K562 (cell line): Measurements from ENCODE around the gene SPDEF. TPM values are rescaled to one million over a fixed set of nuclear protein-coding genes. Genes with fewer than 3 reads are reported as not detected.

Experiments used
- CBX8 ChIP-seq: fragments of 200-600 bp; sonication (generic); IDR thresholded peaks from 2 replicates; pipeline ENCODE4 v1.6.1; 2012; ENCODE audit warnings: borderline replicate concordance, mixed run types, low read depth, mild to moderate bottlenecking, moderate library complexity, mixed read lengths, low read length, control low read depth, inconsistent platforms; ENCODE audit not compliant: poor library complexity, severe bottlenecking; ENCODE audit errors: extremely low read depth
- CREB1 ChIP-seq, 2 experiments: sonication (generic) in 1 of 2; formaldehyde crosslinking in 1 of 2; IDR thresholded peaks; 2 replicates each; pipeline versions ENCODE4 v1.6.1 to v1.8.0; 2012 to 2022; ENCODE audit warnings: inconsistent platforms in 1 of 2, mild to moderate bottlenecking in 1 of 2, missing genetic modification reagents in 1 of 2, moderate library complexity in 1 of 2
- DDX20 ChIP-seq: fragments of 450-650 bp; IDR thresholded peaks from 2 replicates; pipeline ENCODE4 v1.6.1; 2016; ENCODE audit warnings: missing genetic modification characterization, low read depth, mild to moderate bottlenecking, missing compliant biosample characterization, moderate library complexity
- ELF2 ChIP-seq: fragments of 250-450 bp; sonication (Bioruptor Pico); IDR thresholded peaks from 2 replicates; pipeline ENCODE4 v1.5.0; 2021; ENCODE audit warnings: mild to moderate bottlenecking
- MXI1 ChIP-seq: IDR thresholded peaks from 2 replicates; pipeline ENCODE4 v1.6.1; 2011; ENCODE audit warnings: low read depth, mild to moderate bottlenecking, improper control_type of control experiment, low read length
- NCOA6 ChIP-seq: fragments of 450-650 bp; IDR thresholded peaks from 2 replicates; pipeline ENCODE4 v1.6.1; 2017; ENCODE audit warnings: mild to moderate bottlenecking
- NFXL1 ChIP-seq: fragments of 450-650 bp; formaldehyde crosslinking; IDR thresholded peaks from 2 replicates; pipeline ENCODE4 v1.4.0; 2021; ENCODE audit warnings: mild to moderate bottlenecking
- PHF8 ChIP-seq: fragments of 200-600 bp; sonication (generic); IDR thresholded peaks from 2 replicates; pipeline ENCODE4 v1.6.1; 2012; ENCODE audit warnings: mixed run types, mild to moderate bottlenecking, inconsistent platforms, low read length, moderate library complexity, borderline replicate concordance
- PHTF2 ChIP-seq: fragments of 250-450 bp; sonication (Bioruptor Pico); IDR thresholded peaks from 2 replicates; pipeline ENCODE4 v1.5.0; 2021; ENCODE audit warnings: mild to moderate bottlenecking
- POU5F1 ChIP-seq: fragments of 150-350 bp; IDR thresholded peaks from 2 replicates; pipeline ENCODE4 v1.6.1; 2014; ENCODE audit warnings: borderline replicate concordance, low read length, low read depth, mild to moderate bottlenecking; ENCODE audit not compliant: partially characterized antibody
- ZBTB1 ChIP-seq: sonication (generic); formaldehyde crosslinking; IDR thresholded peaks from 2 replicates; pipeline ENCODE4 v1.8.1; 2023; ENCODE audit warnings: missing genetic modification reagents, low read depth, mild to moderate bottlenecking, borderline replicate concordance
- ZNF232 ChIP-seq: sonication (generic); formaldehyde crosslinking; IDR thresholded peaks from 2 replicates; pipeline ENCODE4 v1.8.0; 2022; ENCODE audit warnings: mild to moderate bottlenecking, missing genetic modification reagents
- ZNF239 ChIP-seq: fragments of 250-450 bp; sonication (Bioruptor Pico); IDR thresholded peaks from 2 replicates; pipeline ENCODE4 v1.4.0; 2020; ENCODE audit warnings: mild to moderate bottlenecking
- ZNF324 ChIP-seq: fragments of 250-450 bp; sonication (Bioruptor Pico); IDR thresholded peaks from 2 replicates; pipeline ENCODE4 v1.4.0; 2020; ENCODE audit warnings: mild to moderate bottlenecking
- ZNF41 ChIP-seq: fragments of 250-450 bp; sonication (Bioruptor Pico); conservative IDR thresholded peaks from 2 replicates; pipeline ENCODE4 v1.4.0; 2020; ENCODE audit warnings: mild to moderate bottlenecking
- polyA plus RNA-seq, 8 experiments: library from polyadenylated mRNA; depleted of rRNA in 4 of 8; stranded (reverse) in 5 of 8; unstranded in 3 of 8; fragments of >200 nt; fragmentation: Nextera tagmentation in 2 of 8; fragmentation: Illumina TruSeq in 1 of 8; extraction: Ambion mirVana in 2 of 8; extraction: Trizol in 1 of 8; gene quantifications; 2 replicates each; pipeline versions ENCODE4 v1.2.1 to v1.2.3, GENCODE V29; 2011 to 2014; ENCODE audit warnings: inconsistent platforms in 1 of 8, missing spikeins in 1 of 8
- total RNA-seq, 7 experiments: library from RNA; depleted of rRNA in 6 of 7; stranded (reverse); fragments of >200 nt in 6 of 7; fragmentation: Illumina TruSeq in 2 of 7; extraction: Trizol in 2 of 7; gene quantifications; 2 replicates each; pipeline versions ENCODE4 v1.2.1 to v1.2.3, GENCODE V29; 2011 to 2021; ENCODE audit warnings: low replicate concordance in 1 of 7
- TF ChIP-seq, protein P1 (sequence below), 2 experiments: fragments of 450-650 bp in 1 of 2; sonication (generic) in 1 of 2; formaldehyde crosslinking in 1 of 2; IDR thresholded peaks in 1 of 2; conservative IDR thresholded peaks in 1 of 2; 2 replicates each; pipeline versions ENCODE4 v1.6.1 to v1.8.1; 2016 to 2023; ENCODE audit warnings: mild to moderate bottlenecking in 2 of 2, moderate library complexity in 2 of 2, inconsistent platforms in 1 of 2, missing genetic modification reagents in 1 of 2
- TF ChIP-seq, protein P2 (sequence below): fragments of 250-450 bp; sonication (Bioruptor Pico); IDR thresholded peaks from 2 replicates; pipeline ENCODE4 v1.4.0; 2020; ENCODE audit warnings: mild to moderate bottlenecking
- TF ChIP-seq, protein P3 (sequence below): fragments of 150-350 bp; IDR thresholded peaks from 2 replicates; pipeline ENCODE4 v1.6.1; 2014; ENCODE audit warnings: low read depth, mild to moderate bottlenecking, low read length, borderline replicate concordance
- TF ChIP-seq, protein P4 (sequence below): fragments of 250-450 bp; sonication (Bioruptor Pico); IDR thresholded peaks from 2 replicates; pipeline ENCODE4 v1.8.0; 2022; ENCODE audit warnings: inconsistent platforms, mild to moderate bottlenecking, moderate library complexity, borderline replicate concordance

Gene SPDEF
- total and polyA plus RNA-seq, 9 of the 15 experiments (the other 6 are each of a cell fraction or from before 2014, with no cell fraction given), result 0.04 to 0.12 (median 0.11) TPM; not detected in 5

DNA sequence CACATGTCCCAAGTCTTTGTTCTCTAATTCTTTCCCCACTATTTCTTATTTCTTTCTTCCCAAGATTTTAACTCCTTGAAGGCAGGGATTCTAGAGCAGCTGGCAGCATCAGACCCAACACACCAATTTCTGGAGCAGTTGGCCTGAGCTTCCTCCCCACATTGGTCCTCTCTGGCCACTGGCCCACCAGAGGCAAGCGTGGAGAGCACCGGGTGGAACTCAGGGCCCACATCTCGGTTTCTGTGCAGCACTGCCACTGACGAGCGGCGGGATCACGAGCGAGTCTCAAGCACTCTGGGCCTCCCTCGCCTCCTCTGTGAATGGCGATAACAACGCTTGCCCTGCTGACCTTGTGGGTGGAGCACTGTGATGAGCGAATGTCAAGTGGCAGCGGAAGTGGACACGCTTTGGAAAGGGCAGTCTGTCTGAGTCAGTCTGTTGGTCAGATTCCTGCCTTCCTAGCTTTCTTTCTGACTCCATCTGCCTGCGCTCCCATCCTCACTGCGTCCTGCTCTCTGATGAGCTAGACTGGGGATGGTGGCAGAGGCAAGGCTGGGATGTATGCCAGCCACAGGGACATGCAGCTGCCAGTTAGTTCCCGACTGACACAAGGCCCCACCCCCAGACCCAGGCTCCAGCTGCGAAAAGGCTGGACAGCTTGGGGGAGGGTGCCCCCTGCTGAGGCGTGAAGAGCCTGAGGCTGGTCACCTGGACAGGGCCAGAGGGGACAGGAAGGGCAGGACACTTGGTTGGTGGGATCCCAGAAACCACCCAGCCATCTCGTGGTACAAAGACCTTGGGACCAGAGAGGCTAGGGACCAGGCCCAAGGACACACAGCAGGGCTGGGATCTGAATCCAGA is 4.5 kb upstream of the SPDEF start (continued):
- TF ChIP-seq POU5F1, result no peak
- TF ChIP-seq, protein P1, sequence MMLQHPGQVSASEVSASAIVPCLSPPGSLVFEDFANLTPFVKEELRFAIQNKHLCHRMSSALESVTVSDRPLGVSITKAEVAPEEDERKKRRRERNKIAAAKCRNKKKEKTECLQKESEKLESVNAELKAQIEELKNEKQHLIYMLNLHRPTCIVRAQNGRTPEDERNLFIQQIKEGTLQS (IDR thresholded peaks at IDR 0.05), result peak; percentile 72
- TF ChIP-seq, protein P1 (CRISPR knock-in tag; conservative IDR thresholded peaks at IDR 0.05), result no peak
- TF ChIP-seq, protein P2, sequence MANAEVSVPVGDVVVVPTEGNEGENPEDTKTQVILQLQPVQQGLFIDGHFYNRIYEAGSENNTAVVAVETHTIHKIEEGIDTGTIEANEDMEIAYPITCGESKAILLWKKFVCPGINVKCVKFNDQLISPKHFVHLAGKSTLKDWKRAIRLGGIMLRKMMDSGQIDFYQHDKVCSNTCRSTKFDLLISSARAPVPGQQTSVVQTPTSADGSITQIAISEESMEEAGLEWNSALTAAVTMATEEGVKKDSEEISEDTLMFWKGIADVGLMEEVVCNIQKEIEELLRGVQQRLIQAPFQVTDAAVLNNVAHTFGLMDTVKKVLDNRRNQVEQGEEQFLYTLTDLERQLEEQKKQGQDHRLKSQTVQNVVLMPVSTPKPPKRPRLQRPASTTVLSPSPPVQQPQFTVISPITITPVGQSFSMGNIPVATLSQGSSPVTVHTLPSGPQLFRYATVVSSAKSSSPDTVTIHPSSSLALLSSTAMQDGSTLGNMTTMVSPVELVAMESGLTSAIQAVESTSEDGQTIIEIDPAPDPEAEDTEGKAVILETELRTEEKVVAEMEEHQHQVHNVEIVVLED, result no peak
- peak; percentile 61; the same call in 1 of the 2 replicates for TF ChIP-seq CREB1 (IDR thresholded peaks at IDR 0.05)
- TF ChIP-seq CREB1 (CRISPR knock-in tag; IDR thresholded peaks at IDR 0.05), result peak; percentile 71
- TF ChIP-seq CBX8, result no peak
- no peak for TF ChIP-seq ZNF239 (CRISPR knock-in tag)
- TF ChIP-seq ZNF324 (CRISPR knock-in tag), result no peak
- TF ChIP-seq MXI1, result peak; percentile 61
- TF ChIP-seq PHTF2 (CRISPR knock-in tag), result no peak
- TF ChIP-seq ELF2 (CRISPR knock-in tag), result no peak
- TF ChIP-seq DDX20 (tag), result no peak
- peak; percentile 54; the same call in 1 of the 2 replicates for TF ChIP-seq PHF8
- TF ChIP-seq, protein P3, sequence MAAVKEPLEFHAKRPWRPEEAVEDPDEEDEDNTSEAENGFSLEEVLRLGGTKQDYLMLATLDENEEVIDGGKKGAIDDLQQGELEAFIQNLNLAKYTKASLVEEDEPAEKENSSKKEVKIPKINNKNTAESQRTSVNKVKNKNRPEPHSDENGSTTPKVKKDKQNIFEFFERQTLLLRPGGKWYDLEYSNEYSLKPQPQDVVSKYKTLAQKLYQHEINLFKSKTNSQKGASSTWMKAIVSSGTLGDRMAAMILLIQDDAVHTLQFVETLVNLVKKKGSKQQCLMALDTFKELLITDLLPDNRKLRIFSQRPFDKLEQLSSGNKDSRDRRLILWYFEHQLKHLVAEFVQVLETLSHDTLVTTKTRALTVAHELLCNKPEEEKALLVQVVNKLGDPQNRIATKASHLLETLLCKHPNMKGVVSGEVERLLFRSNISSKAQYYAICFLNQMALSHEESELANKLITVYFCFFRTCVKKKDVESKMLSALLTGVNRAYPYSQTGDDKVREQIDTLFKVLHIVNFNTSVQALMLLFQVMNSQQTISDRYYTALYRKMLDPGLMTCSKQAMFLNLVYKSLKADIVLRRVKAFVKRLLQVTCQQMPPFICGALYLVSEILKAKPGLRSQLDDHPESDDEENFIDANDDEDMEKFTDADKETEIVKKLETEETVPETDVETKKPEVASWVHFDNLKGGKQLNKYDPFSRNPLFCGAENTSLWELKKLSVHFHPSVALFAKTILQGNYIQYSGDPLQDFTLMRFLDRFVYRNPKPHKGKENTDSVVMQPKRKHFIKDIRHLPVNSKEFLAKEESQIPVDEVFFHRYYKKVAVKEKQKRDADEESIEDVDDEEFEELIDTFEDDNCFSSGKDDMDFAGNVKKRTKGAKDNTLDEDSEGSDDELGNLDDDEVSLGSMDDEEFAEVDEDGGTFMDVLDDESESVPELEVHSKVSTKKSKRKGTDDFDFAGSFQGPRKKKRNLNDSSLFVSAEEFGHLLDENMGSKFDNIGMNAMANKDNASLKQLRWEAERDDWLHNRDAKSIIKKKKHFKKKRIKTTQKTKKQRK, result no peak
- TF ChIP-seq ZNF41 (CRISPR knock-in tag), result 0 out of 2 replicates have a peak, but pooled peaks have one; percentile 2
- TF ChIP-seq, protein P4, sequence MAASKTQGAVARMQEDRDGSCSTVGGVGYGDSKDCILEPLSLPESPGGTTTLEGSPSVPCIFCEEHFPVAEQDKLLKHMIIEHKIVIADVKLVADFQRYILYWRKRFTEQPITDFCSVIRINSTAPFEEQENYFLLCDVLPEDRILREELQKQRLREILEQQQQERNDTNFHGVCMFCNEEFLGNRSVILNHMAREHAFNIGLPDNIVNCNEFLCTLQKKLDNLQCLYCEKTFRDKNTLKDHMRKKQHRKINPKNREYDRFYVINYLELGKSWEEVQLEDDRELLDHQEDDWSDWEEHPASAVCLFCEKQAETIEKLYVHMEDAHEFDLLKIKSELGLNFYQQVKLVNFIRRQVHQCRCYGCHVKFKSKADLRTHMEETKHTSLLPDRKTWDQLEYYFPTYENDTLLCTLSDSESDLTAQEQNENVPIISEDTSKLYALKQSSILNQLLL (CRISPR knock-in tag), result no peak
- TF ChIP-seq NCOA6, result no peak
- no peak for TF ChIP-seq NFXL1 (CRISPR knock-in tag)
- no peak for TF ChIP-seq ZBTB1 (CRISPR knock-in tag)
- TF ChIP-seq ZNF232 (CRISPR knock-in tag), result no peak
